Activated naive CD4-positive, alpha-beta T cell (primary cell): ENCODE measurements around the gene FBXO40.
A peak's percentile ranks its signal among the peaks of the same experiment; 100 is the strongest.

Experiments
- DNase-seq, 4 experiments: peaks; one replicate each; lab custom pipeline; 2025; lab: John Stamatoyannopoulos, UW

Gene FBXO40

GRCh38 chr3:121621491-121621890 is 28.3 kb downstream of the FBXO40 start:
- no peak for DNase-seq

GRCh38 chr3:121624147-121624899 is 31.1 kb downstream of the FBXO40 start:
- DNase-seq, result no peak

- DNase-seq, result no peak
These were observed 33.3 kb downstream of the FBXO40 start for GRCh38 chr3:121626495-121626894.

- no peak for DNase-seq
These were observed 34.0 kb downstream of the FBXO40 start for GRCh38 chr3:121627211-121627610.

GRCh38 chr3:121627622-121628021 is 34.4 kb downstream of the FBXO40 start:
- DNase-seq, result no peak

- DNase-seq, result no peak
These were observed 36.4 kb downstream of the FBXO40 start for GRCh38 chr3:121629601-121630000.

DNA sequence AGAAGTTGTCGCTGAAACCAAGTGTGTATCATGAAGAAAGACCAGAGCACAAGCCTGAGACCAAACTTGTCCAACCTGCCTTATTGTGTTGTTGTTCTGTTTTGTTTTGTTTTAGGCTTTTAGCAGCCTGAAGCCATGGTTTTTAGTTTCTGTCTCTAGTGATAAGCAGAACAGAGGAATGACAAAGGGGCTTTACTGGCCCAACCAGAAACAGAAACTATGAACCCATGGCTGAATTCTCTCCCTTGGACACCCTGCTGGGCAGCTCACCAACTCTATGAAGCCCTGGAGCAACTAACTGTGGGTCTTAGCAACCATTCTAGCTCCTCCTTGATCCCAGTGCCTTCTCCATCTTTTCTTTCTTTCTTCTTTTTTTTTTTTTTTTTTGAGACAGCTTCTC is 37.2 kb downstream of the FBXO40 start:
- DNase-seq, result no peak

DNA sequence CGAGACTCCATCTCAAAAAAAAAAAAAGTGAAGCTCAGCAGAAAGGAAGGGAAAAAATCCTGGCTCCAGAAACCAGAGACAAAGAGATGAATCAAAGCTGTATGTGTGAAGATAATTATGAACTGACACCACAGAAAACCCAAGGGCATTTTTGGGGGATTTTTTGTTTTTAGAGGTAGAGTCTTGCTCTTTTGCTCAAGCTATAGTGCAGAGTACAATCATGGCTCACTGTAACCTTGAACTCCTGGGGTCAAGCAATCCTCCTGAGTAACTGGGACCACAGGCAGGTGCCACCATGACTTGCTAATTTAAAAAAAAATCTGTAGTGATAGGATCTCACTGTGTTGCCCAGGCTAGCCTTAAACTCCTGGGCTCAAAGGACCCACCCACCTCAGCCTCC is 44.7 kb downstream of the FBXO40 start:
- DNase-seq, result no peak

DNA sequence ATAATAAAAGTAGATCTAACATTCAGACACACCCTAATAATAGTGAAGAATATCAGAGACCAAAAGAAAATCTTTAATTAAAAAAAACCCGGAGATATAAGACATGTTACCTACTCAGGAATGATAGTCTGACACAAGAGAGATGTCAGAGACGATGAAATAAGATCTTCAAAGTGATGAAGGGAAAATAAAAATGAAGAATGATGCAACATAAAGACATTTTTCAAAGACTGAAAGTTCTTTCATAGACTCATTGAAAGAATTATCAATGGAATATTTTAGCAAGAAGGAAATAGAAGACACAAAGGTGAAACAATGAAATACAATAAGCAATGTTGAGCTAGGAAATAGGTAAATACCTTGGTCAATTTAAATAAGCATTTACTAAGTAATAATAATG is 47.9 kb downstream of the FBXO40 start:
- no peak for DNase-seq

GRCh38 chr3:121642601-121643314 is 49.6 kb downstream of the FBXO40 start:
- DNase-seq, result no peak

DNA sequence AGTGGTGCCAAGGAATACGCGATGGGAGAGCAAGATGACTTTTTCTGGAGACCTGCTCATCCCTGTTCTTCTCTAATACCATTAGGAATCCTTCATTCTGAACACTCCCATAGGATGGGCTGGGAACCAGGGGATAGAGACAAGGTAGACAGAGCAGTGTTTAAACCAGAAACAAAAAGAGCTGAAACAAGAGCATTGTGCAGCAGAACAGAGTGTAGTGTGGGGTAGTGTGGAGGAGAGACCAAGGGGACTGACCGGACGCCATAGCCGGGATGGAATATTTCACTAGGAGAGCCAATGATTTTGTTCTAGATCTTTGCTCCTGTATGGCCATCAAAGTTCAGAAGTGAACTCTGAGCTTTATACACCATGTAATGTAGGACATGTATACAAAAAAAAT is 51.9 kb downstream of the FBXO40 start:
- DNase-seq, result no peak

GRCh38 chr3:121648219-121648958 is 55.2 kb downstream of the FBXO40 start:
- no peak for DNase-seq

DNA sequence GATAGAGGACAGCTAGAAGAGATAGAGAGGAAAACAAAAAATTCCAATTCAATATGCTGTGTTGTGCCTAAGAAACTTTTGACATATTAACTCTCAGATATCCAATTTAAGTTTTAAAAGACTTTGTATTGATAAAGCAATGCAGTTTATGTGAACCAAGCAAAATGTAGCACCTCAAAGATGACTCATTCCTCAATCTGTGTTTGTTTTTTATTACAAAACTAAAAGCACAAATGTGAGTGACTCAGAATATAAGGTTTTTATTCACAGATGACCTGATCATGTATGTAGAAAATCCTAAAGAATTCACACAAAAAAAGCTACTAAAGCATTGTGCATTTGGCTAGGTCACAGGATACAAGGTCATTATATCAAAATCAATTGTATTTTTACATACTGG is 56.5 kb downstream of the FBXO40 start:
- no peak for DNase-seq

DNA sequence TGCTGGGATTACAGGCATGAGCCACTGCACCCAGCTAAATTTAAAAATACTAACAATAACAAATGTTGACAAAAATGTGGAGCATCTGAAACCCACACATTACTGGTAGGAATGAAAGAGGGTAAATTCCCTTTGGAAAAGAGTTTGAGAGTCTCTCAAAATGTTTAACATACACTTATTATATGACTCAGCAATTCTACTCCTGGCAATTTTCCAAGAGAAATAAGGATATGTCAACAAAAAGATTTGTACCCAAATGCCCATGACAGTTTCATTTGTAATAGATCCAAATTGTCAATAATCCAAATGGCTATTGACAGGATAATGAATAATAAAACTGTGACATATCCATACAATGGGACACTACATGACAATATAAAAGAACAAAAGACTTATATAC is 58.5 kb downstream of the FBXO40 start:
- DNase-seq, result no peak

GRCh38 chr3:121654493-121655385 is 61.6 kb downstream of the FBXO40 start:
- DNase-seq, result no peak

DNA sequence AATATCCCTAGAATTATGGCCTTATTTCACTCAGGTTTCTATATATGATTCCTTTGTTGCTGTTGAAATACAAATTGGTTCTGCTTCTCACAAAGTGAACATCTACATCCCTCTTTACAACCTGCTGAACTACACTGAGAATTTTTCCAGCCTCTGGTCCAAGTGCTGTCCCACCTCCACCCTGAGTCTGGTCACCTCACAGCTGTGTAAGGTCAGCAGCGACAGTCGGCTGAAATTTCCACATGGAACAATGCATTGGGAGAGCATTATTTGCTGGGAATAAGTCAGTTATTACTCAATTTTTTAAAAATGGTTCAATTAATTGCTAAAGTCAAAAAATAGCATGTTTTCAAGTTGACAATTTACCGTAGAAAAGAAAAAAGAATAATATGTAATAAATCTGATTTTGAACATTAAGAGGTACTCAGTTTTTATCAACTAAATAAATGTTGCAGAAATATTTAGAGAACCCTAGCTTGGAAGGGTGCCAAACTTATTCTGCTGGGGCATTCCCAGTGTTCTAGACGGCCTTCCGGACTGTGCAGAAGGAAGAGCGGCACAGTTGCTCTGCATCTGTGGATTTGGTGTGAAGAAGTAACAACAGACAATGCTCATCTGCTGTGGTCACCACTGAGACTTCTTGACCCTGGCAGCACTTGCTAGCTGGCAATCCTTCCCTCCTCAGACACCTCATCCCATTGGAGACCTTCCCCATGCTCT is 65.7 kb downstream of the FBXO40 start:
- no peak for DNase-seq

GRCh38 chr3:121659586-121659985 is 66.4 kb downstream of the FBXO40 start:
- DNase-seq, result no peak

- DNase-seq, result peak; percentile 15 to 56 (median 37)
These were observed 67.4 kb downstream of the FBXO40 start, which contains the start of gene HCLS1 for GRCh38 chr3:121660356-121661171. Gene HCLS1 (minus strand): TSS chr3:121660903. CDS start chr3:121658347, 2,556 bp downstream.

DNA sequence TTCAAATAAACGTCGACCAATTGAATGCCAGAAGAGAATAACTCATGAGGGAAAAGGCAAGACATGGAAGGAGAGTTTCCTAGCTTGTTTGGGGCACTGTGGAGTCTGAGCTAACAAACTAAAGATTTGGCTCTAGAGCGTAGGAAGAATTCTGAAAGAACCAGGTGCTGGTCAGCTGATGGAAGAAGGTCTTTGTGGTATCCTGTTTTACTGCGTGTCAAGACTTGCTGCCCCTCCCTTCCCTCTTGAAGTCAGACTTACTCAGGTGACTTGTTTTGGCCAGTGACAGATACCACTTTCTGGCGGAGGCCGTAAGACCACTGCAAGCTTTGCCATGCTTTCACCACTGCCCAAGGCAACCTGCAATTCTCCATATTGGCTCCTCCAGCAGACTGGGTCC is 68.2 kb downstream of the FBXO40 start:
- DNase-seq, result no peak

DNA sequence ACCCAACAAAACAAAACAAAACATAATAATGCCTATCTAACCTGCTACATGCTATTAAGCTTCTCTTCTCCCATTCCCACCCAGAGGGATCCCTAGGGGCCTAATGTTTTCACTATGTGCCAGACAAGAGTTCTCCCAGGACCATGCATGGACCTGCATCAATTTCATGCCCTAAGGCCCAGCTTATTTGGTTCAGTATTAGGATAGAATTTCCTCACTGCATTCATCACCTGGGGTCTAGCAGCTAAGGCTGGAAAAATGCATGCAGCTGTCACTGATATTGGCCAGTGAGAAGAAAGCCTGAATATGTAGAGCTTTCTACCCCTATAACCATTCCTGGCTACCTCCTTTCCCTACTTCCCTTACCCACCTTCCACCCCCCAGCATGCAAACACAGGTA is 69.6 kb downstream of the FBXO40 start:
- DNase-seq, result no peak
